GM12865 (cell line): Measurements from ENCODE around the gene RAMACL.

ENCODE experiments used
- DNase-seq: peaks from one replicate; pipeline ENCODE4 v3.0.0; 2010; ENCODE audit warnings: low read depth
- H3K4me3 ChIP-seq: 2 replicates; pipeline ENCODE4 v1.5.1; 2011; ENCODE audit warnings: mild to moderate bottlenecking, low read depth, low read length, control low read depth
- TF ChIP-seq, protein P1 (sequence below): IDR thresholded peaks from 2 replicates; pipeline ENCODE4 v1.5.1; 2011; ENCODE audit warnings: low read length, control low read depth, low read depth, inconsistent platforms; ENCODE audit not compliant: insufficient read depth; ENCODE audit errors: missing control alignments

Gene RAMACL

DNA sequence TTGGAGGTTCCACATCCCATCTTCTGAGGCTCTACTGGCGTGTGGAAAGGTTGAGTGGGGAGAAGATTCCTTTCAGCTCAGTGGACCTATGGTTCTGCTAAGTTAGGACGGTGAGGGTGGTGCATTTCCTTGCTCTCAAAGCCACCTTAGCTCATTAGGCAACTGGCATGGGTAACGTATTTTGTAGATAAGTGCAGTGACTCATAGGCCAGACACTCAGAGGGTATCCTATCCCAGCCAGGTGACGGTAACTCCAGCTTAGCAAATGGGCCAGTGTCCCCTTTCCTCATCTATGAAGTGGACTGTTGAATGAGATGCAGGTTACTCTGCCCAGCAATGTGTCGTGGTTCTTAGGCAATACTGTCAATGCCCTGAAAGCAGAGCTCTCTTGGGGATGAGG, 36.8 kb upstream of the RAMACL start:
- no peak overlapping the region for H3K4me3 ChIP-seq
- TF ChIP-seq, protein P1, sequence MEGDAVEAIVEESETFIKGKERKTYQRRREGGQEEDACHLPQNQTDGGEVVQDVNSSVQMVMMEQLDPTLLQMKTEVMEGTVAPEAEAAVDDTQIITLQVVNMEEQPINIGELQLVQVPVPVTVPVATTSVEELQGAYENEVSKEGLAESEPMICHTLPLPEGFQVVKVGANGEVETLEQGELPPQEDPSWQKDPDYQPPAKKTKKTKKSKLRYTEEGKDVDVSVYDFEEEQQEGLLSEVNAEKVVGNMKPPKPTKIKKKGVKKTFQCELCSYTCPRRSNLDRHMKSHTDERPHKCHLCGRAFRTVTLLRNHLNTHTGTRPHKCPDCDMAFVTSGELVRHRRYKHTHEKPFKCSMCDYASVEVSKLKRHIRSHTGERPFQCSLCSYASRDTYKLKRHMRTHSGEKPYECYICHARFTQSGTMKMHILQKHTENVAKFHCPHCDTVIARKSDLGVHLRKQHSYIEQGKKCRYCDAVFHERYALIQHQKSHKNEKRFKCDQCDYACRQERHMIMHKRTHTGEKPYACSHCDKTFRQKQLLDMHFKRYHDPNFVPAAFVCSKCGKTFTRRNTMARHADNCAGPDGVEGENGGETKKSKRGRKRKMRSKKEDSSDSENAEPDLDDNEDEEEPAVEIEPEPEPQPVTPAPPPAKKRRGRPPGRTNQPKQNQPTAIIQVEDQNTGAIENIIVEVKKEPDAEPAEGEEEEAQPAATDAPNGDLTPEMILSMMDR, result no peak
- DNase-seq, result no peak

DNA sequence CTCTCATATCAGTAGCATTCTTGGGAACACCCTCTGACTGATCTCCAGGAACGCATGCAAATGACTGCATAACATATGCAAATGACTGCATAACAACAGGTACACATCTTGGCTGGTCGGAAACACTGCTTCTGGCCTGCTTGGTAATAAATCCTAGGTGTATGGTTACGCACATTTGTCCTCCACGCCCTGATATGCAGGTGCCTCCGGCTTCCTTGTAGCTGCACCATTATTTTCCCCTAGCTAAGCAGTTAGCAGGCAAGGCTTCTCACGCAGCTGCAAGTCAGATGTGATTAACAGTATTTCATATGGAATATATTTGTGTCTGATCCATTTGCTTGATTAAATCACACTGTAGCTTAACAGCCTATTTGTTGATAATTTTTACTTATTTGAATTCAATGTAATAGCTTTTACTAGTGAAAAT, 34.6 kb upstream of the RAMACL start:
- no peak overlapping the region for H3K4me3 ChIP-seq
- no peak for DNase-seq
- TF ChIP-seq, protein P1, result no peak

DNA sequence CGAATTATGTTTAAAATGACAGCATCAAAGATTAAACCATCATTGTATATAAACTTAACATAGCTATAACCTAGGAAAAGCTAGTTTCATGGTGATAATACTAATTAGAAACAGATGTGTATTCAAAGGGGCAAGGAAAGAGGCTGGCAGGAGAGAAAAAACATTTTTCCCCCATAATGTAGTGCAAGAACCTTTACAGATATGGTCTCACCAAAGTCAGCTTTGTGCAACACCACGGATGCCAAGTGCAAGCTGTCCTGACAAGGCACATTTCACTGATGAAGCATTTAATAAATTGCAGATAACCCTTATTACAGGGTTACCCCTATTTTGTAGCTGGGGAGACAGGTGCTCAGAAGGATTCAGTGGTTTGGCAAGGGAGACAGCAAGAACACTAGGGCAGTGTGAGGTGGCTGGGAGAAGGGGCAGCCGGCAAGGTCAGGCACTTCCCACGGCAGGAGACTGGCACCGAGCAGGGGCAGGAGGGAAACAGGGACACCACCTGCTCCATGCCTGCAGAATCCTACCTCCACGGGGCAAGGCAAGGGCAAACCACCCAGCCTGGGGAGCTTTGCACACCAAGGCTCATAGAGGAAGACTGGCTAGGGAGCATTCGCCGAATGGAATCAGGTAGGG, 34.1 kb upstream of the RAMACL start:
- H3K4me3 ChIP-seq, result no peak overlapping the region
- TF ChIP-seq, protein P1, result no peak

DNA sequence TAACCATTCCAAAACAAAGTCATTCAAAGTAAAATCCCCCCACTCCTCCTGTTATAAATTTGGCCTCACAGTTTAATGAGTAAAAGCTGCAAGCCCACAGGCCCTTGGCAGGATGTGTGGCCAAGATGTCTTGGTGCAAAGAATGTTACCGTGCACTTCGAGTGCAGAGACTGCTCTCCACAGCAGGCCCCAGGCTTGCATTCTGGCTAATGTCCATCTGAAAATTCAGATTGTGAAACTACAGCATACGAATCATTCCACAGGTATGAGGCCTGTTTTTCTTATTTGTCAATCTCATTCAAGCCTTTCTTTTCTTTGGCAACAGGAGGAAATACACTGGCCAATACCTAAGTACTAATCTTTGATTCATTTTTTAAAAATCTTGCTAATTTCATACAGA, 33.4 kb upstream of the RAMACL start:
- H3K4me3 ChIP-seq, result no peak overlapping the region
- no peak for DNase-seq
- TF ChIP-seq, protein P1, result no peak

More for the DNA sequence above, 34.1 kb upstream of the RAMACL start:
- DNase-seq, result no peak

DNA sequence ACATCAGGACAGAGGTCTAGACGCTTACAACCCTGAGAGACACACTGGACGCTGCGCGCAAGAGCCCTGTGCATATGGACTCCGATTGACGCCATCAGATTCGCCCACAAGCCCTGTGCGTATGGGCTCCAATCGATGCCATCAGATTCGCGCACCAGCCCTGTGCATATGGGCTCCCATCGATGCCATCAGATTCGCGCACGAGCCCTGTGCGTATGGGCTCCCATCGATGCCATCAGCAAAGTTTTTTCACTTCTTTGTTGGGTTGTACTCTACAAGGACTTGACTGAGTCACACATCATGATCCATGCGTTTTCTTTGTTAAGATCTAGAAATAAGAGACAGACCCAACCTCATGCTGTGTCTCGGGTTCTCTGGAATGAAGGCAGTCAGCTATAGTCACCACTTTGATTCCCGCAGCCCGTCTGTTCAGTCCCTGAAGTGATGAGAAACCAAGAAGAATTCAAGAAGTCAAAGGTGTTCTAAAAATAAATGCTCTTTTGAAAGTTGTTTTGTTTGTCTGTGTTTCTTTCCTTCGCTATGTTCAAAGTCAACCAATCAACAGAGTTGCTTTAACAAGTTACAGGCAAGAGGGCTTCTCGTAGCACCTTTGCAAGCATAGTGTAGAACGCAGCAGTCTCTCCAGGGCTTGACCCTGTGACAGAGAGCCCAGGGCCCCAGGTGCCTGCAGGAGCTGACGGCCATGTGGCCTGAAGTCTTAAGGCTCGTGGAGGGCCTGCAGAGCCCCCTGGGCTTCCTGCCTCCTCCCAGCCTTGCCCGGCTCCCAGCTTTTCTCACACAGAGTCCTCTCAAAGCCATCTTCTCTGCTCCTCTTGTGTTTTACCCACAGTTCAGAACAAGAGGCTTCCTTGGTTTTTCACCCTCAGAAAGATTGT, 32.6 kb upstream of the RAMACL start:
- DNase-seq, result no peak
- TF ChIP-seq, protein P1, result no peak
- no peak overlapping the region for H3K4me3 ChIP-seq

GRCh38 chr6:166618251-166618650, 31.8 kb upstream of the RAMACL start:
- no peak for DNase-seq
- no peak overlapping the region for H3K4me3 ChIP-seq
- TF ChIP-seq, protein P1, result no peak
